K562 (cell line): ENCODE results near the gene ZNF484. TPM values are rescaled to one million over a fixed set of nuclear protein-coding genes. Genes with fewer than 3 reads are reported as not detected.

Experiments used
- ATAC-seq: fragments of 200-7000 bp; cut with Tn5 transposase; 3 replicates; pipeline ENCODE4 v1.9.1; 2020; ENCODE audit warnings: moderate library complexity
- BruUV-seq: library from RNA; stranded (reverse); fragments of 400-500 nt; replicated peaks from 2 replicates; lab custom pipeline; 2021; lab: Mats Ljungman, UMichigan
- CTCF ChIA-PET: fragments of 300-600 bp; formaldehyde crosslinking; extraction: SDS; loops from one replicate; lab custom pipeline; 2021; ENCODE audit warnings: low intra/inter-chr PET ratio; lab: Yijun Ruan, JAX
- POLR2A ChIA-PET: fragments of 300-600, 350-650 bp; sonication (Branson Sonifier 250); formaldehyde crosslinking; extraction: SDS; loops from one replicate; lab custom pipeline; 2021; ENCODE audit warnings: antibody characterized with exemption, inconsistent platforms; lab: Yijun Ruan, JAX
- DNase-seq, 4 experiments: peaks; one replicate each; pipeline versions ENCODE4 v3.0.0 to v3.0.0-alpha.2; 2011 to 2018; ENCODE audit warnings: low spot score in 3 of 4, mixed read lengths in 3 of 4; ENCODE audit errors: extremely low read depth in 1 of 4
- FAIRE-seq: peaks from 2 replicates; lab custom pipeline; 2011; peaks lifted over from hg19 to GRCh38; lab: Jason Lieb, UNC
- H2AFZ ChIP-seq: 2 replicates; pipeline ENCODE4 v1.6.0; 2011; ENCODE audit warnings: low read depth, low read length, control low read depth, inconsistent platforms
- H3K27ac ChIP-seq: fragments of 200-600 bp; 3 replicates; pipeline ENCODE4 v1.8.0; 2011; ENCODE audit warnings: low read depth, mild to moderate bottlenecking, control low read depth, inconsistent platforms, low read length, moderate library complexity, mixed read lengths; ENCODE audit errors: extremely low read depth
- H3K27me3 ChIP-seq, 2 experiments: fragments of 300-600 bp in 1 of 2; 2 replicates in 1 of 2; 3 replicates in 1 of 2; pipeline versions ENCODE4 v1.6.0 to v1.8.0; 2011; ENCODE audit warnings: inconsistent platforms in 2 of 2, low read length in 2 of 2, mild to moderate bottlenecking in 1 of 2, mixed read lengths in 1 of 2, moderate library complexity in 1 of 2; ENCODE audit not compliant: control insufficient read depth in 2 of 2, insufficient read depth in 2 of 2
- H3K36me3 ChIP-seq: fragments of 300-600 bp; 3 replicates; pipeline ENCODE4 v1.8.0; 2011; ENCODE audit warnings: mild to moderate bottlenecking, low read length, inconsistent platforms; ENCODE audit not compliant: control insufficient read depth, insufficient read depth
- H3K4me1 ChIP-seq, 2 experiments: fragments of 200-600 bp in 1 of 2; replicated peaks in 1 of 2; 2 replicates in 1 of 2; 3 replicates in 1 of 2; pipeline versions ENCODE4 v1.5.1 to v1.8.0; 2011; ENCODE audit warnings: inconsistent platforms in 2 of 2, low read length in 2 of 2, mild to moderate bottlenecking in 1 of 2, mixed read lengths in 1 of 2, moderate library complexity in 1 of 2; ENCODE audit not compliant: control insufficient read depth in 2 of 2, insufficient read depth in 2 of 2
- H3K4me2 ChIP-seq: 2 replicates; pipeline ENCODE4 v1.6.1; 2011; ENCODE audit warnings: low read length, control low read depth, inconsistent platforms, mixed read lengths; ENCODE audit not compliant: insufficient read depth
- H3K4me3 ChIP-seq: fragments of 200-600 bp; sonication (generic), shearing (Covaris generic); 2 replicates; pipeline ENCODE4 v1.5.1; 2016; ENCODE audit warnings: control low read depth, inconsistent platforms
- H3K79me2 ChIP-seq: fragments of 200-600 bp; 3 replicates; pipeline ENCODE4 v1.8.0; 2011; ENCODE audit warnings: low read length, inconsistent platforms; ENCODE audit not compliant: control insufficient read depth, insufficient read depth
- H3K9ac ChIP-seq, 2 experiments: 2 replicates each; pipeline versions ENCODE4 v1.6.0 to v1.6.1; 2011; ENCODE audit warnings: low read depth in 2 of 2, low read length in 2 of 2, control low read depth in 1 of 2, inconsistent platforms in 1 of 2, mild to moderate bottlenecking in 1 of 2, mixed read lengths in 1 of 2; ENCODE audit not compliant: insufficient read depth in 1 of 2
- H3K9me1 ChIP-seq: one replicate; pipeline ENCODE4 v1.6.0; 2011; ENCODE audit warnings: inconsistent platforms, mild to moderate bottlenecking, low read length, moderate library complexity; ENCODE audit not compliant: control insufficient read depth, insufficient read depth
- H3K9me3 ChIP-seq: replicated peaks from 2 replicates; pipeline ENCODE4 v1.5.1; 2011; ENCODE audit warnings: low read depth, low read length, inconsistent platforms; ENCODE audit not compliant: control insufficient read depth, insufficient read depth
- H4K20me1 ChIP-seq: replicated peaks from 2 replicates; pipeline ENCODE4 v1.6.1; 2011; ENCODE audit warnings: low read length, inconsistent platforms, mixed read lengths; ENCODE audit not compliant: control insufficient read depth, insufficient read depth
- BMI1 ChIP-seq: fragments of 150-350 bp; IDR thresholded peaks from 2 replicates; pipeline ENCODE4 v1.6.1; 2014; ENCODE audit warnings: low read length
- CXXC5 ChIP-seq: fragments of 250-450 bp; sonication (Bioruptor Pico); IDR thresholded peaks from 2 replicates; pipeline ENCODE4 v1.8.0; 2022; ENCODE audit warnings: inconsistent platforms, mild to moderate bottlenecking, moderate library complexity
- GTF2F1 ChIP-seq: IDR thresholded peaks from 2 replicates; pipeline ENCODE4 v1.6.1; 2011; ENCODE audit warnings: low read depth, low read length, improper control_type of control experiment
- KLF6 ChIP-seq: fragments of 250-450 bp; sonication (Bioruptor Pico); IDR thresholded peaks from 2 replicates; pipeline ENCODE4 v1.4.0; 2020; ENCODE audit warnings: mild to moderate bottlenecking, moderate library complexity, borderline replicate concordance
- RCOR1 ChIP-seq, 2 experiments: IDR thresholded peaks; 2 replicates each; pipeline ENCODE4 v1.6.1; 2012; ENCODE audit warnings: low read depth in 2 of 2, low read length in 2 of 2, borderline replicate concordance in 1 of 2, improper control_type of control experiment in 1 of 2
- RFX7 ChIP-seq: fragments of 250-450 bp; sonication (Bioruptor Pico); IDR thresholded peaks from 2 replicates; pipeline ENCODE4 v1.5.1; 2021; ENCODE audit warnings: mild to moderate bottlenecking
- THRAP3 ChIP-seq: fragments of 450-650 bp; IDR thresholded peaks from 2 replicates; pipeline ENCODE4 v1.6.1; 2016; ENCODE audit warnings: mild to moderate bottlenecking, inconsistent platforms, borderline replicate concordance
- ZNF175 ChIP-seq: fragments of 200-800 bp; sonication (Bioruptor generic); IDR thresholded peaks from 2 replicates; pipeline ENCODE4 v1.6.1; 2016; ENCODE audit warnings: low read depth, mild to moderate bottlenecking, missing genetic modification characterization, missing compliant biosample characterization
- WGBS: fragments of 100-300 bp; shearing (Covaris generic); methylation state at CpG from one replicate; pipeline ENCODE4 v1.1.6; 2016; ENCODE audit warnings: low coverage, mixed read lengths; ENCODE audit not compliant: insufficient coverage; ENCODE audit errors: missing lambda C conversion rate; 5-methylcytosine and 5-hydroxymethylcytosine counted together
- in situ Hi-C: fragments of 300-500 bp; cut with MboI; formaldehyde crosslinking; loops from 4 replicates; pipeline ENCODE4 v1.15.0; 2018; ENCODE audit warnings: inconsistent platforms, mixed read lengths
- intact Hi-C: fragments of 100-400 bp; cut with micrococcal nuclease; formaldehyde crosslinking; loops from 2 replicates; pipeline ENCODE4 v1.14.2; 2022
- polyA plus RNA-seq, 8 experiments: library from polyadenylated mRNA; depleted of rRNA in 4 of 8; stranded (reverse) in 5 of 8; unstranded in 3 of 8; fragments of >200 nt; fragmentation: Nextera tagmentation in 2 of 8; fragmentation: Illumina TruSeq in 1 of 8; extraction: Ambion mirVana in 2 of 8; extraction: Trizol in 1 of 8; gene quantifications; 2 replicates each; pipeline versions ENCODE4 v1.2.1 to v1.2.3, GENCODE V29; 2011 to 2014; ENCODE audit warnings: inconsistent platforms in 1 of 8, missing spikeins in 1 of 8
- total RNA-seq, 7 experiments: library from RNA; depleted of rRNA in 6 of 7; stranded (reverse); fragments of >200 nt in 6 of 7; fragmentation: Illumina TruSeq in 2 of 7; extraction: Trizol in 2 of 7; gene quantifications; 2 replicates each; pipeline versions ENCODE4 v1.2.1 to v1.2.3, GENCODE V29; 2011 to 2021; ENCODE audit warnings: low replicate concordance in 1 of 7
- TF ChIP-seq, protein P1 (sequence below): fragments of 250-450 bp; sonication (Bioruptor Pico); IDR thresholded peaks from 2 replicates; pipeline ENCODE4 v1.9.0; 2021; ENCODE audit warnings: mild to moderate bottlenecking
- TF ChIP-seq, protein P2 (sequence below): fragments of 250-450 bp; sonication (Bioruptor Pico); IDR thresholded peaks from 2 replicates; pipeline ENCODE4 v1.8.0; 2022; ENCODE audit warnings: inconsistent platforms, mild to moderate bottlenecking, moderate library complexity, borderline replicate concordance
- TF ChIP-seq, protein P3 (sequence below): fragments of 250-450 bp; sonication (Bioruptor Pico); IDR thresholded peaks from 2 replicates; pipeline ENCODE4 v1.8.0; 2021; ENCODE audit warnings: moderate library complexity, mild to moderate bottlenecking, inconsistent platforms

Gene ZNF484
- total and polyA plus RNA-seq, 9 of the 15 experiments (the other 6 are each of a cell fraction or from before 2014, with no cell fraction given), result 1.1 to 5.8 (median 2.5) TPM

DNA sequence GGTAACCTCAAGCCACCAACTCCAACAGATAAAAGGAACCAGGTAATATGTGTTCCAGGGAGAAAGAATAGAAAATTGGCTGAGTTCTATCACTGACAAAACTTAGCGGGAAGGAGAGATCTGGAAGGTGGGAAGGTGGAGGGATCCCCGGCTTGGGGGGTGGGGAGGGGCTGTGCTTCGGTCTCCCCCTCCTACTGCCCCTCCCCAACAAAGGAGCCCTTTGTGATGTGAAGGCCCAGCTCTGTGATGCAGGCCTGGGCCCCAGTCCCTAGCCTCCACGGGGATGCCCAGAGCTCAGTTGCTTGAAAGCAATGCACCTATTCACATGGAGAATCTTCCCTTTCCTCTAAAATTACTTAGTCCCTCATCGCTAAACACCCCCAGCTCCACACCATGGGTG, 4.4 kb upstream of the ZNF484 start:
- 35% methylated on average over 5 of the region's 5 CpGs for WGBS
- ATAC-seq, result no peak
- Histone ChIP-seq H3K9me3 (no peaks in the 10 kb centered on the region; the same call in 1 of the 2 replicates), H3K36me3 (no peaks in the 10 kb centered on the region; the same call in 2 of the 3 replicates), H3K9me1 (no peaks in the 10 kb centered on the region), H4K20me1 (no peaks in the 10 kb centered on the region), H3K79me2 (peaks cover 4% of the 10 kb centered on the region; the same call in 1 of the 3 replicates), H3K4me3 (no peak overlapping the region), H3K4me1 (peaks cover 0 to 4% of the 10 kb centered on the region in 2 experiments; a peak in 3 of 5 replicates), H3K4me2 (no peak overlapping the region), H3K9ac (no peak overlapping the region), H3K27ac (no peak overlapping the region), H3K27me3 (peaks cover 2 to 22% of the 10 kb centered on the region in 2 experiments; a peak in 2 of 5 replicates), H2AFZ (no peak overlapping the region)
- BruUV-seq, result no TSS peak
- intact Hi-C loops, result no loop called here
- ChIA-PET POLR2A (interaction anchor here (0.9 kb wide), 1 partner anchor 12 kb away, joined by 4 read pairs; no protein-coding TSS in a partner anchor), CTCF (no interaction called here)
- in situ Hi-C loops, result no loop called here
- DNase-seq, result no peak
- TF ChIP-seq KLF6, result no peak
- no peak for TF ChIP-seq RFX7 (CRISPR knock-in tag)
- no peak for TF ChIP-seq GTF2F1
- no peak for TF ChIP-seq CXXC5 (CRISPR knock-in tag)
- TF ChIP-seq THRAP3, result no peak
- TF ChIP-seq, protein P1, sequence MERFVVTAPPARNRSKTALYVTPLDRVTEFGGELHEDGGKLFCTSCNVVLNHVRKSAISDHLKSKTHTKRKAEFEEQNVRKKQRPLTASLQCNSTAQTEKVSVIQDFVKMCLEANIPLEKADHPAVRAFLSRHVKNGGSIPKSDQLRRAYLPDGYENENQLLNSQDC, result no peak
- TF ChIP-seq BMI1, result no peak
- no peak for TF ChIP-seq ZNF175 (CRISPR knock-in tag)
- TF ChIP-seq, protein P2, sequence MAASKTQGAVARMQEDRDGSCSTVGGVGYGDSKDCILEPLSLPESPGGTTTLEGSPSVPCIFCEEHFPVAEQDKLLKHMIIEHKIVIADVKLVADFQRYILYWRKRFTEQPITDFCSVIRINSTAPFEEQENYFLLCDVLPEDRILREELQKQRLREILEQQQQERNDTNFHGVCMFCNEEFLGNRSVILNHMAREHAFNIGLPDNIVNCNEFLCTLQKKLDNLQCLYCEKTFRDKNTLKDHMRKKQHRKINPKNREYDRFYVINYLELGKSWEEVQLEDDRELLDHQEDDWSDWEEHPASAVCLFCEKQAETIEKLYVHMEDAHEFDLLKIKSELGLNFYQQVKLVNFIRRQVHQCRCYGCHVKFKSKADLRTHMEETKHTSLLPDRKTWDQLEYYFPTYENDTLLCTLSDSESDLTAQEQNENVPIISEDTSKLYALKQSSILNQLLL (CRISPR knock-in tag), result no peak
- TF ChIP-seq, protein P3, sequence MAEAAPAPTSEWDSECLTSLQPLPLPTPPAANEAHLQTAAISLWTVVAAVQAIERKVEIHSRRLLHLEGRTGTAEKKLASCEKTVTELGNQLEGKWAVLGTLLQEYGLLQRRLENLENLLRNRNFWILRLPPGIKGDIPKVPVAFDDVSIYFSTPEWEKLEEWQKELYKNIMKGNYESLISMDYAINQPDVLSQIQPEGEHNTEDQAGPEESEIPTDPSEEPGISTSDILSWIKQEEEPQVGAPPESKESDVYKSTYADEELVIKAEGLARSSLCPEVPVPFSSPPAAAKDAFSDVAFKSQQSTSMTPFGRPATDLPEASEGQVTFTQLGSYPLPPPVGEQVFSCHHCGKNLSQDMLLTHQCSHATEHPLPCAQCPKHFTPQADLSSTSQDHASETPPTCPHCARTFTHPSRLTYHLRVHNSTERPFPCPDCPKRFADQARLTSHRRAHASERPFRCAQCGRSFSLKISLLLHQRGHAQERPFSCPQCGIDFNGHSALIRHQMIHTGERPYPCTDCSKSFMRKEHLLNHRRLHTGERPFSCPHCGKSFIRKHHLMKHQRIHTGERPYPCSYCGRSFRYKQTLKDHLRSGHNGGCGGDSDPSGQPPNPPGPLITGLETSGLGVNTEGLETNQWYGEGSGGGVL (CRISPR knock-in tag), result no peak
- TF ChIP-seq RCOR1 (IDR thresholded peaks at IDR 0.05; ENCODE audit: borderline replicate concordance in 1 of 2, low read depth in 2 of 2, low read length in 2 of 2), result no peak
- no peak for FAIRE-seq
